OCI-LY7 (cell line): ENCODE data around the gene CCDC102B.

ENCODE experiments used
- EZH2phosphoT487 ChIP-seq: fragments of 200-600 bp; sonication (generic); IDR thresholded peaks from 2 replicates; pipeline ENCODE4 v1.6.1; 2018; ENCODE audit warnings: low read depth, borderline replicate concordance, mild to moderate bottlenecking, mixed run types, antibody characterized with exemption, low read length, moderate library complexity, mixed read lengths
- TF ChIP-seq, protein P1 (sequence below): fragments of 200-600 bp; sonication (generic); conservative IDR thresholded peaks from 2 replicates; pipeline ENCODE4 v1.5.1; 2014; ENCODE audit warnings: mild to moderate bottlenecking, antibody characterized with exemption, low read length, moderate library complexity, mixed read lengths

DNA sequence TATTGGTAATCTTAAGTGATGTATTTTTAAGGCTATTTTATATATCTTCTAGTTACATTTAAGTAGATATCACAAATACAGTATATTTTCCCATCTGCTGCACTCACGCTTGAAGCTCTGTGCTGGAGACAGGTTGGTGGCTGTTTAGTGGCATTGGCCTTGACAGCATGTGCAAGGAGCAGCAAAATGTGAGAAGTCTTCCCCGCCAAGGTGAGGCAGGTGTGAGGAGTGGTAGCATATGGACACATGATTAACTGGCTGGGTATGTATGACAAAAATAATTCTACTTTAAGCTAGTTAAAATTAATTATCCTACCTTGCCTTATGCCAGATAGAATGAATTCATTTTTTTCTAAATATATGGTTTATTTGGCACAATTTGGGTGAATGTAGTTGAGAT is 117.2 kb downstream of the CCDC102B start:
- TF ChIP-seq, protein P1, sequence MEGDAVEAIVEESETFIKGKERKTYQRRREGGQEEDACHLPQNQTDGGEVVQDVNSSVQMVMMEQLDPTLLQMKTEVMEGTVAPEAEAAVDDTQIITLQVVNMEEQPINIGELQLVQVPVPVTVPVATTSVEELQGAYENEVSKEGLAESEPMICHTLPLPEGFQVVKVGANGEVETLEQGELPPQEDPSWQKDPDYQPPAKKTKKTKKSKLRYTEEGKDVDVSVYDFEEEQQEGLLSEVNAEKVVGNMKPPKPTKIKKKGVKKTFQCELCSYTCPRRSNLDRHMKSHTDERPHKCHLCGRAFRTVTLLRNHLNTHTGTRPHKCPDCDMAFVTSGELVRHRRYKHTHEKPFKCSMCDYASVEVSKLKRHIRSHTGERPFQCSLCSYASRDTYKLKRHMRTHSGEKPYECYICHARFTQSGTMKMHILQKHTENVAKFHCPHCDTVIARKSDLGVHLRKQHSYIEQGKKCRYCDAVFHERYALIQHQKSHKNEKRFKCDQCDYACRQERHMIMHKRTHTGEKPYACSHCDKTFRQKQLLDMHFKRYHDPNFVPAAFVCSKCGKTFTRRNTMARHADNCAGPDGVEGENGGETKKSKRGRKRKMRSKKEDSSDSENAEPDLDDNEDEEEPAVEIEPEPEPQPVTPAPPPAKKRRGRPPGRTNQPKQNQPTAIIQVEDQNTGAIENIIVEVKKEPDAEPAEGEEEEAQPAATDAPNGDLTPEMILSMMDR, result no peak
- no peak for TF ChIP-seq EZH2phosphoT487
